ENCODE data around the gene BTBD19. TPM values are rescaled to one million over a fixed set of nuclear protein-coding genes. Genes with fewer than 3 reads are reported as not detected.
"Not testable (repeated sequence)": the region's sequence is repeated elsewhere in the genome, so short reads cannot be mapped to it uniquely, and the experiment has no call there.

The BTBD19 gene
- total and polyA plus RNA-seq, 4 experiments from 2014 or later = 0.25 to 16.8 (median 7.5) TPM

- intact Hi-C loops (cut with micrococcal nuclease) = no loop called here
- POLR2A ChIA-PET (ENCODE audit: partially characterized antibody) = interaction anchor here (0.9 to 22.2 kb wide), 9 partner anchors 5 to 393 kb away, joined by 3 to 1564 read pairs (median 17); partner anchors contain the start of genes BEST4, BTBD19, DYNLT4 and HECTD3
- Mint-ChIP-seq H3K27ac (peak overlapping the region; percentile 82 to 100 (median 99)), H3K36me3 (peaks cover 0 to 17% of the 10 kb centered on the region in 2 donors), H3K9me3 (peaks cover 0 to 11% (median 0%) of the 10 kb centered on the region in 8 donors), H3K27me3 (no peaks in the 10 kb centered on the region), H3K4me1 (peaks cover 43 to 80% (median 62%) of the 10 kb centered on the region in 4 donors), H3K4me3 (peak overlapping the region; percentile 21 to 93 (median 64))
- CTCF ChIA-PET (ENCODE audit: partially characterized antibody) = interaction anchor here (0.6 to 5.0 kb wide), 6 partner anchors 10 to 81 kb away, joined by 3 to 25 read pairs (median 3); partner anchors contain the start of gene PLK3
- DNase-seq = no peak
- Histone ChIP-seq H3K27me3 (ENCODE audit: insufficient read depth, low read length) (no peaks in the 10 kb centered on the region), H3K27ac (ENCODE audit: low read depth, low read length) (peak overlapping the region; percentile 64), H3K4me3 (ENCODE audit: low read length in 2 of 2) (peak overlapping the region in 1 of 2 donors; percentile 54), H3K9me3 (ENCODE audit: control insufficient read depth in 1 of 2, low read length in 2 of 2) (no peaks in the 10 kb centered on the region), H3K4me1 (ENCODE audit: insufficient read depth, low read length) (peaks cover 68% of the 10 kb centered on the region), H3K36me3 (ENCODE audit: insufficient read depth, low read length) (no peaks in the 10 kb centered on the region)
Observed at GRCh38 chr1:44812822-44813543, 4.7 kb downstream of the BTBD19 start.

GRCh38 chr1:44815926-44816325, 7.6 kb downstream of the BTBD19 start:
- H3K4me3 ChIP-seq (ENCODE audit: low read length in 2 of 2); H3K9me3 ChIP-seq (ENCODE audit: control insufficient read depth in 1 of 2, low read length in 2 of 2); H3K27me3 Mint-ChIP-seq; intact Hi-C loops (cut with micrococcal nuclease); H3K27me3 ChIP-seq (ENCODE audit: insufficient read depth, low read length); H3K9me3 Mint-ChIP-seq; H3K27ac ChIP-seq (ENCODE audit: low read depth, low read length); H3K36me3 ChIP-seq (ENCODE audit: insufficient read depth, low read length): not testable (repeated sequence)
- CTCF ChIA-PET (ENCODE audit: partially characterized antibody) = interaction anchor here (5.0 kb wide), 1 partner anchor 17 kb away, joined by 25 read pairs; the partner anchor contains the start of gene PLK3
- POLR2A ChIA-PET (ENCODE audit: partially characterized antibody) = interaction anchor here (22.2 kb wide), 1 partner anchor 11 kb away, joined by 1564 read pairs; the partner anchor contains the start of genes BTBD19, DYNLT4 and PLK3
- H3K27ac Mint-ChIP-seq = peak overlapping the region in 5 of 7 donors; percentile 55 to 99 (median 87)
- peaks cover 35 to 80% (median 58%) of the 10 kb centered on the region in 4 donors for H3K4me1 Mint-ChIP-seq
- H3K4me1 ChIP-seq (ENCODE audit: insufficient read depth, low read length) = peaks cover 64% of the 10 kb centered on the region
- peaks cover 0 to 12% of the 10 kb centered on the region in 2 donors for H3K36me3 Mint-ChIP-seq
- H3K4me3 Mint-ChIP-seq = peak overlapping the region in 1 of 8 donors; percentile 59
- peak in 1 of 5 donors; percentile 22 for DNase-seq

GRCh38 chr1:44817307-44817706, 9.0 kb downstream of the BTBD19 start:
- no peaks in the 10 kb centered on the region for H3K9me3 ChIP-seq (ENCODE audit: control insufficient read depth in 1 of 2, low read length in 2 of 2)
- DNase-seq = no peak
- Mint-ChIP-seq H3K4me3 (peak overlapping the region in 6 of 8 donors; percentile 7 to 39 (median 27)), H3K9me3 (peaks cover 0 to 3% (median 0%) of the 10 kb centered on the region in 8 donors), H3K4me1 (peaks cover 24 to 74% (median 47%) of the 10 kb centered on the region in 4 donors), H3K27ac (peak overlapping the region in 6 of 7 donors; percentile 61 to 100 (median 74)), H3K27me3 (no peaks in the 10 kb centered on the region), H3K36me3 (peaks cover 0 to 8% of the 10 kb centered on the region in 2 donors)
- H3K4me3 ChIP-seq (ENCODE audit: low read length in 2 of 2) = no peak overlapping the region
- ChIA-PET POLR2A (ENCODE audit: partially characterized antibody) (interaction anchor here (1.0 to 22.2 kb wide), 7 partner anchors 9 to 95 kb away, joined by 3 to 1564 read pairs (median 60); partner anchors contain the start of genes BTBD19, DYNLT4, PLK3 and RNU5D-1), CTCF (ENCODE audit: partially characterized antibody) (interaction anchor here (1.9 to 7.3 kb wide), 3 partner anchors 13 to 86 kb away, joined by 6 to 174 read pairs (median 11); partner anchors contain the start of genes BTBD19, DYNLT4, PLK3 and RNU5D-1)
- H3K4me1 ChIP-seq (ENCODE audit: insufficient read depth, low read length) = peaks cover 54% of the 10 kb centered on the region
- intact Hi-C loops (cut with micrococcal nuclease) = no loop called here
- H3K27ac ChIP-seq (ENCODE audit: low read depth, low read length) = no peak overlapping the region
- no peaks in the 10 kb centered on the region for H3K27me3 ChIP-seq (ENCODE audit: insufficient read depth, low read length)
- no peaks in the 10 kb centered on the region for H3K36me3 ChIP-seq (ENCODE audit: insufficient read depth, low read length)

GRCh38 chr1:44817771-44818495, 9.6 kb downstream of the BTBD19 start:
- Histone ChIP-seq H3K4me3 (ENCODE audit: low read length in 2 of 2) (no peak overlapping the region), H3K4me1 (ENCODE audit: insufficient read depth, low read length) (peaks cover 49% of the 10 kb centered on the region), H3K9me3 (ENCODE audit: control insufficient read depth in 1 of 2, low read length in 2 of 2) (no peaks in the 10 kb centered on the region), H3K36me3 (ENCODE audit: insufficient read depth, low read length) (no peaks in the 10 kb centered on the region), H3K27me3 (ENCODE audit: insufficient read depth, low read length) (no peaks in the 10 kb centered on the region), H3K27ac (ENCODE audit: low read depth, low read length) (no peak overlapping the region)
- ChIA-PET CTCF (ENCODE audit: partially characterized antibody) (interaction anchor here (1.9 to 7.3 kb wide), 4 partner anchors 13 to 86 kb away, joined by 6 to 174 read pairs (median 10); partner anchors contain the start of genes BTBD19, DYNLT4, PLK3 and RNU5D-1), POLR2A (ENCODE audit: partially characterized antibody) (interaction anchor here (1.0 to 22.2 kb wide), 9 partner anchors 9 to 168 kb away, joined by 3 to 1564 read pairs (median 12); partner anchors contain the start of genes BTBD19, DYNLT4, EIF2B3 and PLK3)
- intact Hi-C loops (cut with micrococcal nuclease) = no loop called here
- Mint-ChIP-seq H3K27ac (peak overlapping the region; percentile 77 to 100 (median 81)), H3K9me3 (peaks cover 0 to 3% (median 0%) of the 10 kb centered on the region in 8 donors), H3K27me3 (no peaks in the 10 kb centered on the region), H3K36me3 (peaks cover 0 to 8% of the 10 kb centered on the region in 2 donors), H3K4me3 (peak overlapping the region; percentile 29 to 95 (median 72)), H3K4me1 (peaks cover 24 to 68% (median 44%) of the 10 kb centered on the region in 4 donors)
- peak in 1 of 5 donors; percentile 27 for DNase-seq

- H3K4me3 Mint-ChIP-seq = peak overlapping the region; percentile 91 to 96 (median 95)
- Histone ChIP-seq H3K4me3 (ENCODE audit: low read length in 2 of 2) (peak overlapping the region; percentile 69 to 86), H3K27me3 (ENCODE audit: insufficient read depth, low read length) (no peaks in the 10 kb centered on the region), H3K4me1 (ENCODE audit: insufficient read depth, low read length) (peaks cover 39% of the 10 kb centered on the region), H3K9me3 (ENCODE audit: control insufficient read depth in 1 of 2, low read length in 2 of 2) (no peaks in the 10 kb centered on the region), H3K27ac (ENCODE audit: low read depth, low read length) (peak overlapping the region; percentile 88), H3K36me3 (ENCODE audit: insufficient read depth, low read length) (no peaks in the 10 kb centered on the region)
- peaks cover 0 to 3% (median 0%) of the 10 kb centered on the region in 8 donors for H3K9me3 Mint-ChIP-seq
- H3K27me3 Mint-ChIP-seq = no peaks in the 10 kb centered on the region
- CTCF ChIA-PET (ENCODE audit: partially characterized antibody) = interaction anchor here (0.8 to 7.3 kb wide), 9 partner anchors 14 to 96 kb away, joined by 3 to 174 read pairs (median 5); partner anchors contain the start of genes BEST4, BTBD19, DYNLT4 and PLK3
- no peak for DNase-seq
- intact Hi-C loops (cut with micrococcal nuclease) = loop anchor here (1.0 kb wide), 2 partner anchors 10 to 17 kb away; no protein-coding TSS in a partner anchor
- H3K36me3 Mint-ChIP-seq = peaks cover 0 to 5% of the 10 kb centered on the region in 2 donors
- peak overlapping the region; percentile 100 for H3K27ac Mint-ChIP-seq
- H3K4me1 Mint-ChIP-seq = peaks cover 22 to 60% (median 38%) of the 10 kb centered on the region in 4 donors
- POLR2A ChIA-PET (ENCODE audit: partially characterized antibody) = interaction anchor here (0.6 to 22.2 kb wide), 22 partner anchors 10 to 521 kb away, joined by 3 to 1564 read pairs (median 6); partner anchors contain the start of genes BTBD19, DYNLT4, EIF2B3 and HECTD3
Observed at GRCh38 chr1:44819196-44819607, 10.9 kb downstream of the BTBD19 start.

GRCh38 chr1:44819608-44820327, 11.4 kb downstream of the BTBD19 start:
- POLR2A ChIA-PET (ENCODE audit: partially characterized antibody) = interaction anchor here (0.6 to 22.2 kb wide), 30 partner anchors 10 to 866 kb away, joined by 3 to 1564 read pairs (median 6); partner anchors contain the start of genes BEST4, BTBD19, DYNLT4 and EIF2B3
- H3K9me3 ChIP-seq (ENCODE audit: control insufficient read depth in 1 of 2, low read length in 2 of 2) = no peaks in the 10 kb centered on the region

More at GRCh38 chr1:44819608-44820327, 11.4 kb downstream of the BTBD19 start:
- peaks cover 0 to 1% (median 0%) of the 10 kb centered on the region in 8 donors for H3K9me3 Mint-ChIP-seq
- intact Hi-C loops (cut with micrococcal nuclease) = loop anchor here (1.0 to 2.0 kb wide), 4 partner anchors 10 to 88 kb away; partner anchors contain the start of gene RNU5D-1
- peak overlapping the region; percentile 74 to 86 for H3K4me3 ChIP-seq (ENCODE audit: low read length in 2 of 2)
- DNase-seq = peak; percentile 83 to 90 (median 88)
- H3K27me3 Mint-ChIP-seq = no peaks in the 10 kb centered on the region
- H3K27me3 ChIP-seq (ENCODE audit: insufficient read depth, low read length) = no peaks in the 10 kb centered on the region
- peak overlapping the region; percentile 88 for H3K27ac ChIP-seq (ENCODE audit: low read depth, low read length)
- H3K4me1 ChIP-seq (ENCODE audit: insufficient read depth, low read length) = peaks cover 33% of the 10 kb centered on the region
- peak overlapping the region; percentile 100 for H3K27ac Mint-ChIP-seq
- peaks cover 22 to 57% (median 35%) of the 10 kb centered on the region in 4 donors for H3K4me1 Mint-ChIP-seq
- peak overlapping the region; percentile 91 to 96 (median 95) for H3K4me3 Mint-ChIP-seq
- peaks cover 0 to 5% of the 10 kb centered on the region in 2 donors for H3K36me3 Mint-ChIP-seq
- CTCF ChIA-PET (ENCODE audit: partially characterized antibody) = interaction anchor here (0.8 to 7.3 kb wide), 12 partner anchors 13 to 483 kb away, joined by 3 to 174 read pairs (median 4); partner anchors contain the start of genes BEST4, BTBD19, DYNLT4 and PLK3
- no peaks in the 10 kb centered on the region for H3K36me3 ChIP-seq (ENCODE audit: insufficient read depth, low read length)
